Suprapubic skin (tissue), 4 donors: ENCODE results near the gene CTSD. TPM values are rescaled to one million over a fixed set of nuclear protein-coding genes. Genes with fewer than 3 reads are reported as not detected.

Experiments used
- DNase-seq, 2 donors: peaks; one replicate each; pipeline ENCODE4 v3.0.0-alpha.2; 2019; ENCODE audit warnings: low spot score in 2 of 2
- H3K27ac ChIP-seq: fragments of 200-600 bp; sonication (generic); one replicate; pipeline ENCODE4 v1.5.1; 2019
- H3K27me3 ChIP-seq: fragments of 200-600 bp; sonication (generic); one replicate; pipeline ENCODE4 v1.5.1; 2019
- H3K36me3 ChIP-seq: fragments of 200-600 bp; sonication (generic); one replicate; pipeline ENCODE4 v1.5.1; 2019
- H3K4me1 ChIP-seq: fragments of 200-600 bp; sonication (generic); one replicate; pipeline ENCODE4 v1.5.1; 2019
- H3K4me3 ChIP-seq: fragments of 200-600 bp; sonication (generic); one replicate; pipeline ENCODE4 v1.5.1; 2019; ENCODE audit warnings: mild to moderate bottlenecking
- H3K9me3 ChIP-seq: fragments of 200-600 bp; sonication (generic); one replicate; pipeline ENCODE4 v1.5.1; 2019
- EP300 ChIP-seq: sonication (generic); formaldehyde crosslinking; IDR thresholded peaks from one replicate; pipeline ENCODE4 v1.6.1; 2017; ENCODE audit warnings: antibody characterized with exemption
- POLR2A ChIP-seq, 2 donors: fragments of 450-650 bp; IDR thresholded peaks; one replicate each; pipeline ENCODE4 v1.6.1; 2017; ENCODE audit warnings: antibody characterized with exemption in 2 of 2, mild to moderate bottlenecking in 2 of 2, moderate library complexity in 2 of 2
- POLR2AphosphoS5 ChIP-seq, 3 donors: sonication (generic); formaldehyde crosslinking; IDR thresholded peaks; one replicate each; pipeline ENCODE4 v1.6.1; 2017; ENCODE audit warnings: antibody characterized with exemption in 3 of 3
- WGBS: methylation state at CpG from one replicate; pipeline ENCODE4 v1.1.5; 2018; 5-methylcytosine and 5-hydroxymethylcytosine counted together
- total RNA-seq, 4 donors: library from RNA; depleted of rRNA; stranded (reverse); fragments of >200 nt; gene quantifications; one replicate each; pipeline ENCODE4 v1.1.0, GENCODE V29; 2016
- TF ChIP-seq, protein P1 (sequence below), 2 donors: fragments of 200-600 bp in 1 of 2; fragments of 450-650 bp in 1 of 2; sonication (generic) in 1 of 2; IDR thresholded peaks; one replicate each; pipeline ENCODE4 v1.5.1; 2016 to 2019; ENCODE audit warnings: antibody characterized with exemption in 2 of 2, mild to moderate bottlenecking in 1 of 2, moderate library complexity in 1 of 2

CTSD gene
- total RNA-seq, 4 donors from 2014 or later: 319 to 596 (median 469) TPM

DNA sequence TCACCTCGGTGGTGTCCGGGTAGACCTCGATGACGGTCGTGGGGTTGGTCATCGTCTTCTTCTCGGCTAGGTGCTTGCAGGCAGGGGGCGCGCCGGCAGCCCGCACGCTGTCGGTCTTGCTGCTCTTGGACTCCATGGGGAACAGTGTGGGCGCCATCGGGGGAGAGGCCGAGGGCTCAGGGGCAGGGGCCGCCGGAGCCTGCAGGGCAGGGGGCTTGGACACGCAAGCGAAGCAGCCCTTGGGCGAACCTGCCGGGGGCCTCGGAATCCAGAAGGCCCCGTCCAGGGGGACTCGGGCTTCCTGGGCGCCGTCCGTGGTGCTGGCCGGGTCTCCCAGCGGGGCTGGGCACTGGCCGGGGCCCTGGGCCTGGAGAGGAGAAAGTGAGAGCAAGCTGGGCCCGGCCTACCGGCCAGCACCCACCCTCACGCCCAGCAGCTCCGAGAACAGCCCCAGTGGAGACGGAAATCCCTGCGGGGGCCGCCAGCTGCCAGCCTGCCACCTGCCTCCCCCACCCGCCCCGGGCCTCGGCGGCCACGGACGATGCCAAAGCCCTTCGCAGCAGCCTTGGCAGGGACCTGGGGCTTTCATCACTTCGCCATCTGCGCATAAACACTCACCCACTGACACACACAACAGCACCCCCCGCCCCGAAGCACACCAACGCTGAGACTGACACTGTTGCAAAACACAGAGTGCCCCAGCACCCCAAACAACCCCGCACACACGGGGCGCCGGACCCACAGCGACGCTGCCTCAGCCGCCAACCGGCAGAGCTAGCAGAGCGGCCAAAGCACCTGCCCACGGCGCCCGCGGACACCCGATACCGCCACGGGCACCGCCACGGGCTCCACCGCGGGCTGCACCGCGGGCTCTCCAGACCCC is 15.7 kb downstream of the CTSD start:
- TF ChIP-seq, protein P1, sequence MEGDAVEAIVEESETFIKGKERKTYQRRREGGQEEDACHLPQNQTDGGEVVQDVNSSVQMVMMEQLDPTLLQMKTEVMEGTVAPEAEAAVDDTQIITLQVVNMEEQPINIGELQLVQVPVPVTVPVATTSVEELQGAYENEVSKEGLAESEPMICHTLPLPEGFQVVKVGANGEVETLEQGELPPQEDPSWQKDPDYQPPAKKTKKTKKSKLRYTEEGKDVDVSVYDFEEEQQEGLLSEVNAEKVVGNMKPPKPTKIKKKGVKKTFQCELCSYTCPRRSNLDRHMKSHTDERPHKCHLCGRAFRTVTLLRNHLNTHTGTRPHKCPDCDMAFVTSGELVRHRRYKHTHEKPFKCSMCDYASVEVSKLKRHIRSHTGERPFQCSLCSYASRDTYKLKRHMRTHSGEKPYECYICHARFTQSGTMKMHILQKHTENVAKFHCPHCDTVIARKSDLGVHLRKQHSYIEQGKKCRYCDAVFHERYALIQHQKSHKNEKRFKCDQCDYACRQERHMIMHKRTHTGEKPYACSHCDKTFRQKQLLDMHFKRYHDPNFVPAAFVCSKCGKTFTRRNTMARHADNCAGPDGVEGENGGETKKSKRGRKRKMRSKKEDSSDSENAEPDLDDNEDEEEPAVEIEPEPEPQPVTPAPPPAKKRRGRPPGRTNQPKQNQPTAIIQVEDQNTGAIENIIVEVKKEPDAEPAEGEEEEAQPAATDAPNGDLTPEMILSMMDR (IDR thresholded peaks at IDR 0.05): no peak

DNA sequence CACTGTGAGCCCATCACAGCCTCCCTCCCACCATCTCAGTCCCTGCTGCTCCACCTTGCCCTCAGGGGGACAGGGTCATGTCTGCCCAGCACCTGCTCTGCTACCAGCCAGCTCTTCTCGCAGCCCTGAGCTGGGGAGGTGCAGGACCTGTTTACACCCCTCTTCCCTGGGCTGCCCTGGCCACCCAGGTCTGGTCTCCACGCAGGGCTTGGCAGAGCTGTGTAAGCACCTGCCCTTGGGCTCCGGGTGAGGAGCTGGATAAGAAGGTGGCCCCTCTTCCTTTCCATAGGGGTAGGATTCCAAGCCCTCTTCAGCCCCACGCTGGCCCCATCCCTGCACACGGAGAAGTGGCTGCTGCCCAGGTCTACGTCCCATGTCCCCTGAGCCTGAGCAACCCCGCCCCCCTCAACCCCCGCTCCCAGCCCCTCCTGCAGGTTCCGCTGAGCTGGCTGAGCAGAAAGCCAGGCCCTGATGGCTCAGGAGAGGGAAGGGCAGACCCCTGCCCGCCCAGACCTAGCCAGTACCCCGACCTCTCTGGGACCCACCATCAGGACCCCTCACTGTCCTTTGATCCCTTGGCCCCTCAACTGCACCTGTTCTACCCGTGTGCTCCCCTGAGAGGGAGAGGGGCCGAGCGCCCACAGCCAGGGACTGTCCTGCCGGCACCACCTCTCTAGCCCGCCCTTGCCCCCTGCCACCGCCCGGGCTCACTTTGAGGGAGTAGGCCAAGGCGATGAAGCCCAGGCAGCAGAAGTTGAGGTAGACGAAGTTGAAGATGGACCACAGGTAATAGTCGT is 16.6 kb downstream of the CTSD start:
- peak; percentile 64 to 74 for DNase-seq
- H3K9me3 ChIP-seq: no peaks in the 10 kb centered on the region
- TF ChIP-seq POLR2A (IDR thresholded peaks at IDR 0.05) (no peak), POLR2AphosphoS5 (IDR thresholded peaks at IDR 0.05) (no peak), EP300 (no peak)
- TF ChIP-seq, protein P1 (IDR thresholded peaks at IDR 0.05): no peak
- peak overlapping the region; percentile 53 for H3K4me3 ChIP-seq
- no peaks in the 10 kb centered on the region for H3K36me3 ChIP-seq
- no peak overlapping the region for H3K27ac ChIP-seq
- WGBS: 90% methylated on average over 18 of the region's 21 CpGs
- H3K27me3 ChIP-seq: peaks cover 7% of the 10 kb centered on the region
- H3K4me1 ChIP-seq: peaks cover 65% of the 10 kb centered on the region

More for the DNA sequence above, 15.7 kb downstream of the CTSD start:
- peak overlapping the region; percentile 53 for H3K4me3 ChIP-seq
- H3K4me1 ChIP-seq: peaks cover 69% of the 10 kb centered on the region
- DNase-seq: peak; percentile 66 to 77
- no peaks in the 10 kb centered on the region for H3K9me3 ChIP-seq
- peak overlapping the region; percentile 10 for H3K27ac ChIP-seq
- peaks cover 7% of the 10 kb centered on the region for H3K27me3 ChIP-seq
- WGBS: 54% methylated on average over 7 of the region's 72 CpGs
- H3K36me3 ChIP-seq: peaks cover 7% of the 10 kb centered on the region

DNA sequence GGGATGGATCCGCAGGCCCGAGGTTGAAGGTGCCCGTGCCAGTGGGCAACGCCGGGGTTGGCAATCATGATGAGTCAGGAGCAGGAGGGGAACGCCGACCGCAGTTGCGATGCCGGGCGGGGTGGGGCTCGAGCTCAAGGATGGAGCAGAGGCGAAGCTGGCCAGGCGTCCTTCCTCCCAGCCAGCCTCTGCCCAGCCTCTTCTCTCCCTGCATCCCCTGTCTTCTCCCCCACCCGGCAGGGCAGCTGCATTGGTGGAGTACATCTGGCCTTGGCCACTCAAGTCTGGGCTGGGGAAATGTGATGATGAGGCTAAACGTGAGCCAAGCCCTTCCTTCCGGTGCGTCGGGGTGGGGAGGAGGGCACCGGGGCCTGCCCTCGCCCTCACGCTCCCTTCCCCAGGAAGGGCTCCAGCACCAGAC is 17.2 kb downstream of the CTSD start:
- TF ChIP-seq, protein P1 (IDR thresholded peaks at IDR 0.05): no peak
- no peak for TF ChIP-seq POLR2A (IDR thresholded peaks at IDR 0.05)
- no peak for TF ChIP-seq EP300
- no peak for TF ChIP-seq POLR2AphosphoS5 (IDR thresholded peaks at IDR 0.05)
- H3K4me1 ChIP-seq: peaks cover 59% of the 10 kb centered on the region
- H3K36me3 ChIP-seq: no peaks in the 10 kb centered on the region
- 73% methylated on average over 14 of the region's 22 CpGs for WGBS
- peaks cover 7% of the 10 kb centered on the region for H3K27me3 ChIP-seq
- peak overlapping the region; percentile 53 for H3K4me3 ChIP-seq
- no peak overlapping the region for H3K27ac ChIP-seq
- H3K9me3 ChIP-seq: no peaks in the 10 kb centered on the region
- DNase-seq: peak; percentile 75 to 85

DNA sequence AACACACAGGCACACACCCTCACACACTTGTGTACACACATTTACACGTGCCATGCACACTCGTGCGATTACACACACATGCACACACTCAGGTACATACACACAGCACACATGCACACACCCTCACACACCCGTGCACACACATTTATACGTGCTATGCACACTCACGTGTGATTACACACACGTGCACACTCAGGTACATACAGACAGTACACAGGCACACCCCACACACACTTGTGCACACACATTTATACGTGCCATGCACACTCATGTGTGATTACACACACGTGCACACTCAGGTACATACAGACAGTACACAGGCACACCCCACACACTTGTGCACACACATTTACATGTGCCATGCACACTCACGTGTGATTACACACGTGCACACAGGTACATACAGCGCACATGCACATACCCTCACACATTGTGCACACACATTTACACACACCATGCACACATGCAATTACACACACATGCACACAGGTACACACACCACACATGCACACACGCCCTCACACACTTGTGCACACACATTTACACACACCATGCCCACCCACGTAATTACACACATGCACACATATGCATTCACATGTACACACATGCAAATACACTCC is 17.9 kb downstream of the CTSD start:
- TF ChIP-seq POLR2A (IDR thresholded peaks at IDR 0.05) (no peak), POLR2AphosphoS5 (IDR thresholded peaks at IDR 0.05) (no peak), EP300 (no peak)
- TF ChIP-seq, protein P1 (IDR thresholded peaks at IDR 0.05): no peak
- 85% methylated on average over 14 of the region's 14 CpGs for WGBS
- Histone ChIP-seq H3K4me1 (peaks cover 52% of the 10 kb centered on the region), H3K4me3 (no peak overlapping the region), H3K27me3 (peaks cover 7% of the 10 kb centered on the region), H3K36me3 (no peaks in the 10 kb centered on the region), H3K9me3 (no peaks in the 10 kb centered on the region), H3K27ac (no peak overlapping the region)
- DNase-seq: no peak
